GM23338 (cell line): Measurements from ENCODE around the gene RNASE7. TPM values are rescaled to one million over a fixed set of nuclear protein-coding genes. Genes with fewer than 3 reads are reported as not detected.

ENCODE experiments used
- ATAC-seq: fragments of 200-7000 bp; cut with Tn5 transposase; 3 replicates; pipeline ENCODE4 v1.9.1; 2020
- DNase-seq: peaks from one replicate; pipeline ENCODE4 v3.0.0-alpha.2; 2015; ENCODE audit warnings: low spot score
- H2AFZ ChIP-seq: fragments of 200-600 bp; sonication (generic); 2 replicates; pipeline ENCODE4 v1.8.0; 2016; ENCODE audit warnings: antibody characterized with exemption, mild to moderate bottlenecking, moderate library complexity
- H3F3A ChIP-seq: fragments of 200-600 bp; sonication (generic); replicated peaks from 2 replicates; pipeline ENCODE4 v1.8.0; 2017; ENCODE audit warnings: antibody characterized with exemption, mixed run types, low read depth
- H3K27ac ChIP-seq: fragments of 200-600 bp; sonication (generic); 2 replicates; pipeline ENCODE4 v1.6.1; 2016; ENCODE audit warnings: low read depth
- H3K27me3 ChIP-seq: fragments of 200-600 bp; sonication (generic); 2 replicates; pipeline ENCODE4 v1.8.0; 2016; ENCODE audit warnings: mild to moderate bottlenecking, mixed run types, moderate library complexity; ENCODE audit not compliant: insufficient read depth
- H3K36me3 ChIP-seq: fragments of 200-600 bp; sonication (generic); 2 replicates; pipeline ENCODE4 v1.8.0; 2016; ENCODE audit warnings: mild to moderate bottlenecking; ENCODE audit not compliant: insufficient read depth
- H3K4me1 ChIP-seq: fragments of 200-600 bp; sonication (generic); 2 replicates; pipeline ENCODE4 v1.8.0; 2016; ENCODE audit warnings: mild to moderate bottlenecking, moderate library complexity; ENCODE audit not compliant: insufficient read depth
- H3K4me2 ChIP-seq: fragments of 200-600 bp; sonication (generic); 2 replicates; pipeline ENCODE4 v1.7.1; 2017; ENCODE audit warnings: mixed run types
- H3K4me3 ChIP-seq: fragments of 200-600 bp; sonication (generic); 2 replicates; pipeline ENCODE4 v1.6.1; 2016; ENCODE audit warnings: mixed run types
- H3K79me2 ChIP-seq: fragments of 200-600 bp; sonication (generic); replicated peaks from 2 replicates; pipeline ENCODE4 v1.8.0; 2017; ENCODE audit warnings: mild to moderate bottlenecking; ENCODE audit not compliant: insufficient read depth
- H3K9me2 ChIP-seq: fragments of 200-600 bp; sonication (generic); 2 replicates; pipeline ENCODE4 v1.8.0; 2017; ENCODE audit not compliant: insufficient read depth
- H4K20me1 ChIP-seq: fragments of 200-600 bp; sonication (generic); replicated peaks from 2 replicates; pipeline ENCODE4 v1.8.0; 2017; ENCODE audit warnings: mild to moderate bottlenecking; ENCODE audit not compliant: insufficient read depth
- H3K27ac Mint-ChIP-seq: 2 replicates; pipeline ENCODE4 v1.8.0; 2020; ENCODE audit warnings: inconsistent platforms, mild to moderate bottlenecking, moderate library complexity, mixed read lengths
- H3K27me3 Mint-ChIP-seq: 3 replicates; pipeline ENCODE4 v1.8.0; 2022; ENCODE audit warnings: low read depth, mild to moderate bottlenecking, moderate library complexity, mixed read lengths, inconsistent platforms; ENCODE audit not compliant: insufficient read depth, poor library complexity
- H3K36me3 Mint-ChIP-seq: 3 replicates; pipeline ENCODE4 v1.8.0; 2021; ENCODE audit warnings: low read depth, mild to moderate bottlenecking, inconsistent platforms, moderate library complexity, mixed read lengths
- H3K4me1 Mint-ChIP-seq: 3 replicates; pipeline ENCODE4 v1.8.0; 2020; ENCODE audit warnings: mild to moderate bottlenecking, inconsistent platforms, mixed read lengths
- H3K4me3 Mint-ChIP-seq: 3 replicates; pipeline ENCODE4 v1.8.0; 2021; ENCODE audit warnings: moderate library complexity, mild to moderate bottlenecking, inconsistent platforms, mixed read lengths
- H3K9me3 Mint-ChIP-seq: 3 replicates; pipeline ENCODE4 v1.8.0; 2020; ENCODE audit warnings: moderate library complexity, mild to moderate bottlenecking, inconsistent platforms, mixed read lengths
- EZH2 ChIP-seq: fragments of 200-600 bp; sonication (generic); IDR thresholded peaks from one replicate; pipeline ENCODE4 v1.8.0; 2017; ENCODE audit warnings: antibody characterized with exemption, mild to moderate bottlenecking, low read depth; ENCODE audit not compliant: unreplicated experiment
- EZH2phosphoT487 ChIP-seq: fragments of 200-600 bp; sonication (generic); IDR thresholded peaks from one replicate; pipeline ENCODE4 v1.8.1; 2018; ENCODE audit warnings: antibody characterized with exemption; ENCODE audit not compliant: unreplicated experiment
- JUNB ChIP-seq: IDR thresholded peaks from one replicate; pipeline ENCODE4 v1.6.1; 2016; ENCODE audit warnings: antibody characterized with exemption; ENCODE audit not compliant: unreplicated experiment
- NANOG ChIP-seq: IDR thresholded peaks from 2 replicates; pipeline ENCODE4 v1.6.1; 2016; ENCODE audit warnings: antibody characterized with exemption, borderline replicate concordance
- POLR2AphosphoS5 ChIP-seq: IDR thresholded peaks from 2 replicates; pipeline ENCODE4 v1.6.1; 2016; ENCODE audit warnings: antibody characterized with exemption, low read depth
- STAT1 ChIP-seq: IDR thresholded peaks from one replicate; pipeline ENCODE4 v1.6.1; 2016; ENCODE audit warnings: antibody characterized with exemption; ENCODE audit not compliant: unreplicated experiment
- ZNF114 ChIP-seq: fragments of 250-450 bp; sonication (Bioruptor Pico); IDR thresholded peaks from 2 replicates; pipeline ENCODE4 v1.5.0; 2020; ENCODE audit warnings: mild to moderate bottlenecking, moderate library complexity
- ZNF331 ChIP-seq: fragments of 250-450 bp; sonication (Bioruptor Pico); IDR thresholded peaks from 2 replicates; pipeline ENCODE4 v1.5.0; 2020; ENCODE audit warnings: low read depth, mild to moderate bottlenecking, moderate library complexity
- polyA plus RNA-seq: library from polyadenylated mRNA; unstranded; fragments of >200 nt; fragmentation: Nextera tagmentation; extraction: Ambion mirVana; gene quantifications from 2 replicates; pipeline ENCODE4 v1.2.1, GENCODE V29; 2016
- total RNA-seq: library from RNA; depleted of rRNA; stranded (reverse); fragments of >200 nt; shearing (Covaris generic); gene quantifications from 2 replicates; pipeline ENCODE4 v1.2.3, GENCODE V29; 2014
- TF ChIP-seq, protein P1 (sequence below), 2 experiments: fragments of 200-600 bp in 1 of 2; sonication (generic) in 1 of 2; conservative IDR thresholded peaks; 2 replicates each; pipeline versions ENCODE4 v1.5.1 to v1.6.1; 2016 to 2017; ENCODE audit warnings: antibody characterized with exemption in 2 of 2, low read depth in 2 of 2, mild to moderate bottlenecking in 2 of 2, moderate library complexity in 1 of 2
- TF ChIP-seq, protein P2 (sequence below): IDR thresholded peaks from one replicate; pipeline ENCODE4 v1.6.1; 2018; ENCODE audit warnings: antibody characterized with exemption; ENCODE audit not compliant: unreplicated experiment
- TF ChIP-seq, protein P3 (sequence below): IDR thresholded peaks from 2 replicates; pipeline ENCODE4 v1.6.1; 2016; ENCODE audit warnings: antibody characterized with exemption

Gene RNASE7
- total and polyA plus RNA-seq, 2 experiments from 2014 or later = not detected

DNA sequence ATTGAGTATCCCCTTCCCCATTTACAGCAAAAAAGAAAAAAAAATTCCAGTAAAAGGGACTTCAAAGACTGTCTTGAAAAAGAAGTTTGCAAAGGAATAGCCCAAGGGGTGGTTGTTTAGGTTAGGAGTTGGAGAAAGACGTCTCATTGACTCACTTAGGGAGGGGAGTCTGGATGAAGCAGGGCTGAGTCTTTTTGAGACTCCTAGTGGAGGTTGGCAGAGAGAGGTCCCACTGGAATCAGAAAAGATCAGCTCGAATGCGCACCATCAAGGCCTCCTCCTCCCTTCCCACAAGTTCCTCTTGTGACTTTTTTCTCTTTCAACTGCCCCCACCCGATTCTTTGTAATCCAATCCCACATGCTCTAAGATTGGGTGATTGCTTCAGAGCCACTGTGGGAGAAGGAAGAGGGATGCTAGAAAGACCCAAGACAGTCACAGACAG lies 29.9 kb downstream of the RNASE7 start:
- peaks cover 45% of the 10 kb centered on the region for H3K36me3 Mint-ChIP-seq
- H3K27ac Mint-ChIP-seq = peak overlapping the region; percentile 96
- TF ChIP-seq, protein P1, sequence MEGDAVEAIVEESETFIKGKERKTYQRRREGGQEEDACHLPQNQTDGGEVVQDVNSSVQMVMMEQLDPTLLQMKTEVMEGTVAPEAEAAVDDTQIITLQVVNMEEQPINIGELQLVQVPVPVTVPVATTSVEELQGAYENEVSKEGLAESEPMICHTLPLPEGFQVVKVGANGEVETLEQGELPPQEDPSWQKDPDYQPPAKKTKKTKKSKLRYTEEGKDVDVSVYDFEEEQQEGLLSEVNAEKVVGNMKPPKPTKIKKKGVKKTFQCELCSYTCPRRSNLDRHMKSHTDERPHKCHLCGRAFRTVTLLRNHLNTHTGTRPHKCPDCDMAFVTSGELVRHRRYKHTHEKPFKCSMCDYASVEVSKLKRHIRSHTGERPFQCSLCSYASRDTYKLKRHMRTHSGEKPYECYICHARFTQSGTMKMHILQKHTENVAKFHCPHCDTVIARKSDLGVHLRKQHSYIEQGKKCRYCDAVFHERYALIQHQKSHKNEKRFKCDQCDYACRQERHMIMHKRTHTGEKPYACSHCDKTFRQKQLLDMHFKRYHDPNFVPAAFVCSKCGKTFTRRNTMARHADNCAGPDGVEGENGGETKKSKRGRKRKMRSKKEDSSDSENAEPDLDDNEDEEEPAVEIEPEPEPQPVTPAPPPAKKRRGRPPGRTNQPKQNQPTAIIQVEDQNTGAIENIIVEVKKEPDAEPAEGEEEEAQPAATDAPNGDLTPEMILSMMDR (conservative IDR thresholded peaks at IDR 0.05; ENCODE audit: low read depth in 2 of 2) = no peak
- no peak for TF ChIP-seq POLR2AphosphoS5
- TF ChIP-seq, protein P2, sequence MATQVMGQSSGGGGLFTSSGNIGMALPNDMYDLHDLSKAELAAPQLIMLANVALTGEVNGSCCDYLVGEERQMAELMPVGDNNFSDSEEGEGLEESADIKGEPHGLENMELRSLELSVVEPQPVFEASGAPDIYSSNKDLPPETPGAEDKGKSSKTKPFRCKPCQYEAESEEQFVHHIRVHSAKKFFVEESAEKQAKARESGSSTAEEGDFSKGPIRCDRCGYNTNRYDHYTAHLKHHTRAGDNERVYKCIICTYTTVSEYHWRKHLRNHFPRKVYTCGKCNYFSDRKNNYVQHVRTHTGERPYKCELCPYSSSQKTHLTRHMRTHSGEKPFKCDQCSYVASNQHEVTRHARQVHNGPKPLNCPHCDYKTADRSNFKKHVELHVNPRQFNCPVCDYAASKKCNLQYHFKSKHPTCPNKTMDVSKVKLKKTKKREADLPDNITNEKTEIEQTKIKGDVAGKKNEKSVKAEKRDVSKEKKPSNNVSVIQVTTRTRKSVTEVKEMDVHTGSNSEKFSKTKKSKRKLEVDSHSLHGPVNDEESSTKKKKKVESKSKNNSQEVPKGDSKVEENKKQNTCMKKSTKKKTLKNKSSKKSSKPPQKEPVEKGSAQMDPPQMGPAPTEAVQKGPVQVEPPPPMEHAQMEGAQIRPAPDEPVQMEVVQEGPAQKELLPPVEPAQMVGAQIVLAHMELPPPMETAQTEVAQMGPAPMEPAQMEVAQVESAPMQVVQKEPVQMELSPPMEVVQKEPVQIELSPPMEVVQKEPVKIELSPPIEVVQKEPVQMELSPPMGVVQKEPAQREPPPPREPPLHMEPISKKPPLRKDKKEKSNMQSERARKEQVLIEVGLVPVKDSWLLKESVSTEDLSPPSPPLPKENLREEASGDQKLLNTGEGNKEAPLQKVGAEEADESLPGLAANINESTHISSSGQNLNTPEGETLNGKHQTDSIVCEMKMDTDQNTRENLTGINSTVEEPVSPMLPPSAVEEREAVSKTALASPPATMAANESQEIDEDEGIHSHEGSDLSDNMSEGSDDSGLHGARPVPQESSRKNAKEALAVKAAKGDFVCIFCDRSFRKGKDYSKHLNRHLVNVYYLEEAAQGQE = no peak
- no peak for TF ChIP-seq STAT1
- TF ChIP-seq, protein P3, sequence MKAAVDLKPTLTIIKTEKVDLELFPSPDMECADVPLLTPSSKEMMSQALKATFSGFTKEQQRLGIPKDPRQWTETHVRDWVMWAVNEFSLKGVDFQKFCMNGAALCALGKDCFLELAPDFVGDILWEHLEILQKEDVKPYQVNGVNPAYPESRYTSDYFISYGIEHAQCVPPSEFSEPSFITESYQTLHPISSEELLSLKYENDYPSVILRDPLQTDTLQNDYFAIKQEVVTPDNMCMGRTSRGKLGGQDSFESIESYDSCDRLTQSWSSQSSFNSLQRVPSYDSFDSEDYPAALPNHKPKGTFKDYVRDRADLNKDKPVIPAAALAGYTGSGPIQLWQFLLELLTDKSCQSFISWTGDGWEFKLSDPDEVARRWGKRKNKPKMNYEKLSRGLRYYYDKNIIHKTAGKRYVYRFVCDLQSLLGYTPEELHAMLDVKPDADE = no peak
- no peak for TF ChIP-seq ZNF331 (CRISPR knock-in tag)
- Histone ChIP-seq H3K4me2 (peak overlapping the region; percentile 98), H3K79me2 (peaks cover 6% of the 10 kb centered on the region), H3K4me3 (peak overlapping the region; percentile 95), H3K27me3 (peaks cover 21% of the 10 kb centered on the region), H3K9me2 (no peaks in the 10 kb centered on the region), H3F3A (peaks cover 17% of the 10 kb centered on the region), H3K27ac (peak overlapping the region; percentile 92; the same call in 1 of the 2 replicates), H3K4me1 (peaks cover 13% of the 10 kb centered on the region), H2AFZ (peak overlapping the region; percentile 91), H4K20me1 (peaks cover 3% of the 10 kb centered on the region; the same call in 1 of the 2 replicates), H3K36me3 (peaks cover 6% of the 10 kb centered on the region; the same call in 1 of the 2 replicates)
- peaks cover 32% of the 10 kb centered on the region for H3K4me1 Mint-ChIP-seq
- H3K9me3 Mint-ChIP-seq = no peaks in the 10 kb centered on the region; the same call in 1 of the 3 replicates
- ATAC-seq (no peak), DNase-seq (peak; percentile 30)
- H3K27me3 Mint-ChIP-seq = peaks cover 20% of the 10 kb centered on the region
- peak overlapping the region; percentile 97 for H3K4me3 Mint-ChIP-seq

DNA sequence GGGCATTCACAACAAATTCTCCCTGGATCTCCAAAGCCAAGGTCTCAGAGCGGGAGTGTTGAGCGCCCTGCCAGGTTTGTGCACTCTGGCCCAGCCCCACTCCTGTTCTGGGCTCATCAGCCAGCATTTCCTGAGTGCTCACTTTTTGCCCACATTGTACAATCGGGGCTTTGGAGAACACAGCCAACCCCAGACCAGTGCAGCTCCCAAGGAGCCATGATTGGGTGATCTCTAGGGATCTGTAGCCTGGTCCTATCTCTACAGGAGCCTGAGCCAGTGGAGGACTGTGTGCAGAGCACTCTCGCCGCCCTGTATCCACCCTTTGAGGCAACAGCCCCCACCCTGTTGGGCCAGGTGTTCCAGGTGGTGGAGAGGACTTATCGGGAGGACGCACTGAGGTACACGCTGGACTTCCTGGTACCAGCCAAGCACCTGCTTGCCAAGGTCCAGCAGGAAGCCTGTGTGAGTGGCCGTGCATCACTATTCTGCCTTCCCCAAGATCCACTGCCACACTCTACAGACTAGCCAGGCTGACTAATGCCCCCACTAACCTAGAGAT lies 30.7 kb downstream of the RNASE7 start:
- no peak overlapping the region for H3K27ac ChIP-seq
- ATAC-seq (no peak), DNase-seq (no peak)
- H3K4me2 ChIP-seq = peak overlapping the region; percentile 98; the same call in 1 of the 2 replicates
- H3K4me1 Mint-ChIP-seq = peaks cover 27% of the 10 kb centered on the region
- H3K79me2 ChIP-seq = peaks cover 6% of the 10 kb centered on the region
- no peak overlapping the region for H2AFZ ChIP-seq
- H3K36me3 Mint-ChIP-seq = peaks cover 53% of the 10 kb centered on the region
- peak overlapping the region; percentile 97 for H3K4me3 Mint-ChIP-seq
- peaks cover 17% of the 10 kb centered on the region for H3F3A ChIP-seq
- H3K9me3 Mint-ChIP-seq = no peaks in the 10 kb centered on the region; the same call in 1 of the 3 replicates
- H4K20me1 ChIP-seq = peaks cover 3% of the 10 kb centered on the region; the same call in 1 of the 2 replicates
- H3K27ac Mint-ChIP-seq = no peak overlapping the region
- peaks cover 12% of the 10 kb centered on the region; the same call in 1 of the 2 replicates for H3K36me3 ChIP-seq
- H3K4me3 ChIP-seq = no peak overlapping the region
- peaks cover 20% of the 10 kb centered on the region for H3K27me3 Mint-ChIP-seq
- peaks cover 13% of the 10 kb centered on the region for H3K27me3 ChIP-seq
- H3K4me1 ChIP-seq = peaks cover 13% of the 10 kb centered on the region
- H3K9me2 ChIP-seq = no peaks in the 10 kb centered on the region
- no peak for TF ChIP-seq ZNF114 (CRISPR knock-in tag)
- TF ChIP-seq NANOG = no peak
- TF ChIP-seq JUNB = no peak
- no peak for TF ChIP-seq EZH2phosphoT487
- no peak for TF ChIP-seq ZNF331 (CRISPR knock-in tag)
- no peak for TF ChIP-seq POLR2AphosphoS5
- TF ChIP-seq EZH2 = no peak
